Natural killer cell treated with Interleukin-12 subunit alpha and Interleukin-12 subunit beta and Interleukin-15 and Interleukin-18, amount 100 ng/mL, for 72 hours (primary cell): ENCODE measurements around the gene ARHGAP28. TPM values are rescaled to one million over a fixed set of nuclear protein-coding genes. Genes with fewer than 3 reads are reported as not detected.

Experiments used
- ATAC-seq, 2 donors: fragments of 150-1000 bp; cut with Tn5 transposase in 1 of 2; sonication (Bioruptor Pico), chemical (Tn5 transposase) in 1 of 2; 2 replicates each; pipeline ENCODE4 v1.10.0; 2021
- DNase-seq: peaks from one replicate; pipeline ENCODE4 v3.0.0; 2022; ENCODE audit warnings: low spot score
- H3K27ac Mint-ChIP-seq, 2 donors: 1 replicate in 1 of 2; 2 replicates in 1 of 2; pipeline ENCODE4 v1.8.0; 2022; ENCODE audit warnings: mixed read lengths in 2 of 2, mild to moderate bottlenecking in 1 of 2, moderate library complexity in 1 of 2
- H3K27me3 Mint-ChIP-seq, 2 donors: 1 replicate in 1 of 2; 2 replicates in 1 of 2; pipeline ENCODE4 v1.8.0; 2022; ENCODE audit warnings: mixed read lengths in 2 of 2
- H3K36me3 Mint-ChIP-seq: one replicate; pipeline ENCODE4 v1.8.0; 2022; ENCODE audit warnings: mixed read lengths
- H3K4me1 Mint-ChIP-seq, 2 donors: 1 replicate in 1 of 2; 2 replicates in 1 of 2; pipeline ENCODE4 v1.8.0; 2022; ENCODE audit warnings: low read depth in 2 of 2, mixed read lengths in 2 of 2, mild to moderate bottlenecking in 1 of 2
- H3K4me3 Mint-ChIP-seq: one replicate; pipeline ENCODE4 v1.8.0; 2022; ENCODE audit warnings: mixed read lengths
- H3K9me3 Mint-ChIP-seq: 2 replicates; pipeline ENCODE4 v1.8.0; 2022; ENCODE audit warnings: mixed read lengths
- total RNA-seq, 2 donors: library from RNA; stranded (reverse); gene quantifications; one replicate each; pipeline ENCODE4 v1.2.3, GENCODE V29; 2022

ARHGAP28 gene
- total RNA-seq, 2 donors from 2014 or later, result not detected

DNA sequence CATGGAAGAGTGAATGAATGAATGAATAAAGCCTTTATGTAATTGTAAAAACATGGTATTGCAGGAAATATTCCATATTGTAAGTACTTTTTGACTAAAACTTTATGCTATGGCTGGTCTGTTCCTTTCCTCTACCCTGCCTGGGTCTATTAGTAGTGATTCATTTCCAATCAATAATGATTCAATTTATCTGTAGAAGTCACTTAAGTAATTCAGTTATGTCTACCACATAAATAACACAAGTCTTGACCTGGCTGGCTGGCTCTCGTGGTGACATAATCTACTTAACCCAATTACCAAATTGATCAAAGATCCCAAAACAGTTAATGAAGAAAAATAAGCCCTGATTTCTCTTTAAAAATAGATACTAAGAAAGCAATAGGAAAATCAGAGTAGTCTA, 7.8 kb upstream of the ARHGAP28 start:
- Mint-ChIP-seq H3K4me1 (no peaks in the 10 kb centered on the region), H3K27ac (no peak overlapping the region), H3K9me3 (peaks cover 9% of the 10 kb centered on the region)

DNA sequence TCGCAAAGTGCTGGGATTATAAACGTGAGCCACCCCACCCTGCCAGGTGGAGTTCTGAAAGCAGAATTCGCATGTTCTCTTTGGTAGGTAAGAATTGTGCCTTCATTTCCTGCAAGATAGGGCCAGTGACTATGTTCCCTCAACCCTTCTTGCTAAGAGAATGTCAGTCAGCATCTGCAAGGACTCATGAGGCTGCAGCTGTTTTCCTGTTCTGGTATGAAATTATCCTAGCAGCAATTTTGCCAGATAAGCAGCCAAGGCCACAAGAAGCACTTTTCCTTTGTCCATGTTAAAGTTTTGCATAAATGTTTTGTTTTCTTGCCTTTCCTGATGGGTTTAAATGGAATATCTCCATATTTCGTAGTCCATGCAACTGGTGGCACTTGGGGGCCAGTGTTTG, 6.8 kb upstream of the ARHGAP28 start:
- Mint-ChIP-seq H3K4me3 (no peak overlapping the region), H3K9me3 (peaks cover 14% of the 10 kb centered on the region), H3K4me1 (no peaks in the 10 kb centered on the region), H3K36me3 (no peaks in the 10 kb centered on the region), H3K27me3 (peaks cover 0 to 8% of the 10 kb centered on the region in 2 donors), H3K27ac (no peak overlapping the region)
- DNase-seq (no peak), ATAC-seq (no peak)

More for the DNA sequence above, 7.8 kb upstream of the ARHGAP28 start:
- no peaks in the 10 kb centered on the region for H3K36me3 Mint-ChIP-seq
- H3K4me3 Mint-ChIP-seq, result no peak overlapping the region
- peaks cover 0 to 3% of the 10 kb centered on the region in 2 donors for H3K27me3 Mint-ChIP-seq
- DNase-seq (no peak), ATAC-seq (no peak)

DNA sequence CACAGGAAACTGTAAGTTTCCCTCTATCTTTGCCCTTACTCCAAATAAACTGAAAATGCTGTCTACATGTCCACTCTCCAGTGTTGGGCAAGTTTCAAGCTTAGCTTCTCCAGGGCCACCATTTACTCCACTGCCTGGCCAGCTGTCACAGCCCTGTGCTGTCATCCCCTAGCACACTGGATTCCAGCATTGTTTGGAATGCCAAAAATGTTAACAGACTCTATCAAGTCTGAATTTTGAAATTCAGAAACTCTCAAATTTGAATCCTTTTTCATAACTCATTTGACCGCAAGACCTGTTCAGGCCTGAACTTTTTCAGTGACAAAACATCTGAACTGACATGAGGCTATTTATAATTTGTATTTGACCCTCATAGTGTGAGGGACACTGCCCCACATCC, 5.2 kb upstream of the ARHGAP28 start:
- Mint-ChIP-seq H3K27ac (no peak overlapping the region), H3K9me3 (peaks cover 9% of the 10 kb centered on the region), H3K36me3 (no peaks in the 10 kb centered on the region), H3K4me1 (peaks cover 0 to 3% of the 10 kb centered on the region in 2 donors), H3K27me3 (peaks cover 0 to 17% of the 10 kb centered on the region in 2 donors), H3K4me3 (no peak overlapping the region)
- DNase-seq, result no peak
- no peak for ATAC-seq

- Mint-ChIP-seq H3K4me1 (peaks cover 0 to 3% of the 10 kb centered on the region in 2 donors), H3K27ac (no peak overlapping the region), H3K4me3 (no peak overlapping the region), H3K27me3 (peaks cover 7 to 24% of the 10 kb centered on the region in 2 donors), H3K9me3 (peaks cover 7% of the 10 kb centered on the region), H3K36me3 (no peaks in the 10 kb centered on the region)
- ATAC-seq (no peak), DNase-seq (no peak)
These were observed 1.2 kb upstream of the ARHGAP28 start for GRCh38 chr18:6728331-6728730.

DNA sequence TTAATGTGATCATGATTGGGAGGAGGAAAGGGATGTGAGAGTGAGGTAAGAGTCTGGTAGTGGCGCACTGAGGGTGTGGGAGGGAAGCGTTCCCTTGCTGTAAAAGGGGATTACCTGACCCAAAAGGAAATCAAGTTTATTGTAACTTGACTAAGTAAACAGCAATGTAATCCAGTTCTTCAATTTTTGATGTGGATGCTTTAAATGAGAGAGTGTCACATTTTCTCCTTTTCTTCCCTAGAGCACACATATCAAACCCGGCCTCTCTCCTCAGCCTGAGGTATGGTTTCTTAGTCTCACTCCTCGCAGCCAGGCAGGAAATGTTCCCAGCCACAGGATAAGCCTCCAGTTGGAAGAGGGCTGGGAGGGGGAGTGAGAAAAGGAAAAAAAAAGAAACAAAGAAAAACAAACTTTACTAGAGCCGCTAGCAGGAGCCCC, 688 bp upstream of the ARHGAP28 start:
- Mint-ChIP-seq H3K36me3 (no peaks in the 10 kb centered on the region), H3K4me3 (no peak overlapping the region), H3K9me3 (peaks cover 7% of the 10 kb centered on the region), H3K4me1 (peaks cover 0 to 3% of the 10 kb centered on the region in 2 donors), H3K27me3 (peaks cover 7 to 24% of the 10 kb centered on the region in 2 donors), H3K27ac (no peak overlapping the region)
- DNase-seq, result no peak
- no peak for ATAC-seq

- Mint-ChIP-seq H3K4me1 (peaks cover 0 to 3% of the 10 kb centered on the region in 2 donors), H3K36me3 (no peaks in the 10 kb centered on the region), H3K4me3 (no peak overlapping the region), H3K27me3 (peaks cover 7 to 24% of the 10 kb centered on the region in 2 donors), H3K9me3 (peaks cover 7% of the 10 kb centered on the region), H3K27ac (no peak overlapping the region)
- DNase-seq (no peak), ATAC-seq (no peak)
These were observed 1.1 kb downstream of the ARHGAP28 start for GRCh38 chr18:6730416-6731221.

DNA sequence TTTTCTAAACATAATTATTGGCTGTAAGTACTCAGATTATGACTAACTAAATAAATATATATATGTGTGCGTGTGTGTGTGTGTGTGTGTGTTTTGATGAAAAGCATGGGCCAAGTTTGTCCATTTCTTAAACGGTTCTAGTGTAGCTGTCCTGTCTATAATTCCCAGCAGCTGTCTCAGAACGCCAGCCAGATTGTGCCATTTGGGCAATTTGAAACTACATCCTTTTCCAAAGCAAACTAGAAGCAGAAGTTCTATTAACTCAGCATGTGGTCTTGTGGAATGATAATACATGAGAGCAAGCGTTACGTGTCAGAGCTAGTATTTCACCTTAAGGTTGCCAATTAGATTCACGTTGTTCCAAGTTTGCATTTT, 1.7 kb downstream of the ARHGAP28 start:
- Mint-ChIP-seq H3K36me3 (no peaks in the 10 kb centered on the region), H3K4me1 (peaks cover 0 to 3% of the 10 kb centered on the region in 2 donors), H3K27me3 (peaks cover 7 to 24% of the 10 kb centered on the region in 2 donors), H3K4me3 (no peak overlapping the region), H3K9me3 (peaks cover 7% of the 10 kb centered on the region), H3K27ac (no peak overlapping the region)
- DNase-seq, result no peak
- no peak for ATAC-seq

DNA sequence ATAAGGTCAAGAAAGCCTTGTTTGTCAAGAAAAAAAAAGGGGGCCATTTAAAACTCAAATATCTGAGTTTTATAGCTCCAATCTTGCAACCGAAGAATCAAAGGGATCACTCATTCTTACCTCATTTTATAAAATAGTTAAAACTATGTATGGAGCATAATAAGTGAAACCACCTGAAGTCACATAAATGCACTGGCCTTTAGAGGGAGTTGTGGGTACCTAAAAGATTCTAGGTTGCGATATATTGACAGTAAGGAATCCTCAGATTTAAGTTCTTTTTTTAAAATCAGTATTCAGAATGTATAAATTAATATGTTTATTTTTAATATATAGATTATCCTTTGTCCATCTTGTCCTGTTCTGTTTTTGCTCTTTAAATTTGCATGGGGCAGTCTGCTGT, 3.4 kb downstream of the ARHGAP28 start:
- ATAC-seq (no peak), DNase-seq (no peak)
- Mint-ChIP-seq H3K4me1 (peaks cover 0 to 3% of the 10 kb centered on the region in 2 donors), H3K27me3 (peaks cover 7 to 16% of the 10 kb centered on the region in 2 donors), H3K4me3 (no peak overlapping the region), H3K9me3 (no peaks in the 10 kb centered on the region), H3K27ac (no peak overlapping the region), H3K36me3 (no peaks in the 10 kb centered on the region)

- no peak for ATAC-seq
- H3K4me3 Mint-ChIP-seq, result no peak overlapping the region
These were observed 4.2 kb downstream of the ARHGAP28 start for GRCh38 chr18:6733758-6734157.

GRCh38 chr18:6734726-6735430, 5.4 kb downstream of the ARHGAP28 start:
- ATAC-seq (no peak), DNase-seq (no peak)
- no peaks in the 10 kb centered on the region for H3K4me1 Mint-ChIP-seq
- H3K4me3 Mint-ChIP-seq, result no peak overlapping the region
- H3K27me3 Mint-ChIP-seq, result peaks cover 6 to 7% of the 10 kb centered on the region in 2 donors
- no peak overlapping the region for H3K27ac Mint-ChIP-seq
- H3K9me3 Mint-ChIP-seq, result no peaks in the 10 kb centered on the region
- no peaks in the 10 kb centered on the region for H3K36me3 Mint-ChIP-seq

More at GRCh38 chr18:6733758-6734157, 4.2 kb downstream of the ARHGAP28 start:
- H3K4me1 Mint-ChIP-seq, result peaks cover 0 to 3% of the 10 kb centered on the region in 2 donors
- no peak for DNase-seq
- no peaks in the 10 kb centered on the region for H3K9me3 Mint-ChIP-seq
- H3K27me3 Mint-ChIP-seq, result peaks cover 7 to 12% of the 10 kb centered on the region in 2 donors
- H3K27ac Mint-ChIP-seq, result no peak overlapping the region
- H3K36me3 Mint-ChIP-seq, result no peaks in the 10 kb centered on the region

GRCh38 chr18:6737833-6738232, 8.3 kb downstream of the ARHGAP28 start:
- Mint-ChIP-seq H3K9me3 (peaks cover 3% of the 10 kb centered on the region), H3K4me3 (no peak overlapping the region), H3K36me3 (no peaks in the 10 kb centered on the region), H3K27me3 (no peaks in the 10 kb centered on the region), H3K4me1 (no peaks in the 10 kb centered on the region), H3K27ac (no peak overlapping the region)
- no peak for ATAC-seq
- no peak for DNase-seq

DNA sequence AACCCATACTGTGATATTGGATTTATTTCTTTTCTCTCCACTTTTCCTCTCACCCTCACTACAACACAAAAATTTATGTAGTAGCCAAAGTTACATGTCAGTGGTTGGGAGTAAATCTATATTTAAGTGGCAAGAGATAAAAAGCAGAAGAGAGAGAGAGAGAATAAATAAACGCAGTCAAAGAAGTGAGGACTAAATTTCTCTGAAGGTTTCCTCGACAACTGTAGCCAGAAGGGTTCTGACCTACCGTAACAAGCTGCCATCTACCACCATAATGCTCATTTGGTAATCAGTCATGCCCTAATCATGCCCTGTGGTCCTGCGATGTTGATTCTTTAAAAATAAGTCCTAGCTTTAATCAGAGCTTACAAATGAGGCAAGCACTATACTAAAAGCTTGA, 9.1 kb downstream of the ARHGAP28 start:
- Mint-ChIP-seq H3K27me3 (no peaks in the 10 kb centered on the region), H3K27ac (no peak overlapping the region), H3K4me1 (no peaks in the 10 kb centered on the region), H3K9me3 (peaks cover 3% of the 10 kb centered on the region), H3K4me3 (no peak overlapping the region), H3K36me3 (no peaks in the 10 kb centered on the region)
- ATAC-seq, result no peak
- no peak for DNase-seq

DNA sequence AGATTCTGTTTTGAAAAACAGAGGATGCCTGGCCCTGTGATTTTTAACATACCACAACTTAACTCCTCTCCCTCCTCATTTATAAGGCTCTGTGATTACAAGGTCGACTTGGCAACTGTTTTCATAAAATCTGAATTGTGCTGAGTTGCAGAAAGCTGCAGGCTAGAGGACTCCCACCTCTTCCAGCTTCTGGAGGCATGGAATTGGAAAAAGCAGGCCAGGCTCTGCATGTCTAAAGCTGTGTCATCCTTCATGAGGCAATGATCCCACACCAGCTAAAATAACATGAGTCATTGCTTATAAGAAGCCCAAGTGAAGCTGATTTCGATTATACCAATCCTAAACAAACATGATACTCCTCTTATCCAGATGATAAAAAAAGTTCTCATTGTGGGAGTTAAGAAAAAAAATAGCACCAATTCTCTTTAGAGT, 11.7 kb downstream of the ARHGAP28 start:
- DNase-seq, result no peak
- Mint-ChIP-seq H3K4me1 (no peaks in the 10 kb centered on the region), H3K9me3 (peaks cover 3% of the 10 kb centered on the region), H3K27ac (no peak overlapping the region), H3K27me3 (no peaks in the 10 kb centered on the region), H3K36me3 (no peaks in the 10 kb centered on the region), H3K4me3 (no peak overlapping the region)
- ATAC-seq, result no peak

DNA sequence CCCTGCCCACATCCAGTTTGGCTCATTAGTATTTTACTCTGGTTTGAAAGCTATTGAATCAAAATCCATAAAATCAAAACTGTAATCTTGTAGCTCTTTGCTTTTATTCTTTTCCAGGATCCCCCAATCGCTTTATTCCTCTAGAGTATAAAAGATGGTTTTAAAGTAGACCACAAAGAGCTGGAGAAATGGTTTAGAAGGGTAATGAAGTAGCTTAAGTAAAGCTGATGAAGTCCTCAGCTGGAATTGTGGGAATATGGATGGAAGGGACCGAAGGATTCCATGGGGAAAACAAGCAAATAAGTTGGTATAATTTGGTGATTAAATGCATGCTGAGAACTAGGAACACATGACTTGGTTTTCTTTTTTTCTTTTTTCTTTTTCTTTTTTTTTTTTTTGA, 12.3 kb downstream of the ARHGAP28 start:
- Mint-ChIP-seq H3K27me3 (no peaks in the 10 kb centered on the region), H3K27ac (no peak overlapping the region)

More for the DNA sequence above, 12.3 kb downstream of the ARHGAP28 start:
- H3K36me3 Mint-ChIP-seq, result no peaks in the 10 kb centered on the region
- no peaks in the 10 kb centered on the region for H3K4me1 Mint-ChIP-seq
- ATAC-seq, result no peak
- no peak overlapping the region for H3K4me3 Mint-ChIP-seq
- no peak for DNase-seq
- peaks cover 3% of the 10 kb centered on the region for H3K9me3 Mint-ChIP-seq
